Immature natural killer cell (primary cell): Measurements from ENCODE around the gene ACRV1. TPM values are rescaled to one million over a fixed set of nuclear protein-coding genes. Genes with fewer than 3 reads are reported as not detected.

Experiments
- DNase-seq, 3 donors: peaks; one replicate each; pipeline ENCODE4 v3.0.0; 2022; ENCODE audit warnings: mixed read lengths in 1 of 3
- H3K27ac Mint-ChIP-seq, 6 donors: one replicate each; pipeline ENCODE4 v1.8.0; 2020; ENCODE audit warnings: mixed read lengths in 6 of 6, mild to moderate bottlenecking in 5 of 6, inconsistent platforms in 4 of 6, moderate library complexity in 3 of 6
- H3K27me3 Mint-ChIP-seq, 3 donors: one replicate each; pipeline ENCODE4 v1.8.0; 2020 to 2021; ENCODE audit warnings: low read depth in 3 of 3, mild to moderate bottlenecking in 3 of 3, mixed read lengths in 3 of 3, moderate library complexity in 3 of 3, inconsistent platforms in 1 of 3
- H3K36me3 Mint-ChIP-seq, 3 donors: one replicate each; pipeline ENCODE4 v1.8.0; 2020; ENCODE audit warnings: mixed read lengths in 3 of 3, inconsistent platforms in 2 of 3, mild to moderate bottlenecking in 2 of 3
- H3K4me1 Mint-ChIP-seq, 2 donors: one replicate each; pipeline ENCODE4 v1.8.0; 2020; ENCODE audit warnings: inconsistent platforms in 2 of 2, mild to moderate bottlenecking in 2 of 2, mixed read lengths in 2 of 2, moderate library complexity in 1 of 2
- H3K4me3 Mint-ChIP-seq, 5 donors: one replicate each; pipeline ENCODE4 v1.8.0; 2020; ENCODE audit warnings: mild to moderate bottlenecking in 5 of 5, mixed read lengths in 5 of 5, inconsistent platforms in 3 of 5, moderate library complexity in 3 of 5
- H3K9me3 Mint-ChIP-seq, 6 donors: one replicate each; pipeline ENCODE4 v1.8.0; 2020; ENCODE audit warnings: mild to moderate bottlenecking in 6 of 6, mixed read lengths in 6 of 6, inconsistent platforms in 4 of 6, moderate library complexity in 3 of 6
- polyA plus RNA-seq, 3 donors: library from polyadenylated mRNA; unstranded; fragments of 300-500 nt; fragmentation: Illumina TruSeq; gene quantifications; one replicate each; pipeline ENCODE4 v1.2.3, GENCODE V29; 2021

ACRV1 gene
- polyA plus RNA-seq, 3 donors from 2014 or later, result not detected

GRCh38 chr11:125626288-125626950 lies 54.2 kb downstream of the ACRV1 start:
- Mint-ChIP-seq H3K4me1 (peaks cover 21 to 27% of the 10 kb centered on the region in 2 donors), H3K27me3 (peaks cover 5 to 11% (median 10%) of the 10 kb centered on the region in 3 donors), H3K36me3 (peaks cover 0 to 2% (median 2%) of the 10 kb centered on the region in 3 donors), H3K4me3 (peak overlapping the region; percentile 95 to 100 (median 97)), H3K27ac (peak overlapping the region; percentile 73 to 98 (median 96)), H3K9me3 (no peaks in the 10 kb centered on the region)
- DNase-seq, result peak; percentile 10 to 24 (median 18)

- DNase-seq, result peak; percentile 81 to 84 (median 84)
- Mint-ChIP-seq H3K27me3 (peaks cover 5 to 11% (median 10%) of the 10 kb centered on the region in 3 donors), H3K36me3 (peaks cover 0 to 9% (median 5%) of the 10 kb centered on the region in 3 donors), H3K4me1 (peaks cover 21 to 27% of the 10 kb centered on the region in 2 donors), H3K27ac (peak overlapping the region; percentile 89 to 98 (median 96)), H3K4me3 (peak overlapping the region; percentile 95 to 100 (median 97)), H3K9me3 (no peaks in the 10 kb centered on the region)
Observed at GRCh38 chr11:125625630-125626287, 54.9 kb downstream of the ACRV1 start.

- no peak for DNase-seq
- peak overlapping the region; percentile 89 to 98 (median 96) for H3K27ac Mint-ChIP-seq
- peak overlapping the region; percentile 95 to 100 (median 97) for H3K4me3 Mint-ChIP-seq
- peaks cover 0 to 14% (median 5%) of the 10 kb centered on the region in 3 donors for H3K36me3 Mint-ChIP-seq
- H3K4me1 Mint-ChIP-seq, result peaks cover 21 to 27% of the 10 kb centered on the region in 2 donors
- peaks cover 5 to 11% (median 10%) of the 10 kb centered on the region in 3 donors for H3K27me3 Mint-ChIP-seq
- no peaks in the 10 kb centered on the region for H3K9me3 Mint-ChIP-seq
Observed at GRCh38 chr11:125625225-125625629, 55.4 kb downstream of the ACRV1 start.

GRCh38 chr11:125624756-125625213 lies 55.9 kb downstream of the ACRV1 start, which contains the start of gene CHEK1:
CHEK1 (plus strand) TSS chr11:125625163; CDS start chr11:125626769, 1,606 bp downstream.
- Mint-ChIP-seq H3K4me1 (peaks cover 21 to 27% of the 10 kb centered on the region in 2 donors), H3K9me3 (no peaks in the 10 kb centered on the region), H3K4me3 (peak within 1 kb of the TSS; percentile 95 to 100 (median 97)), H3K27me3 (peaks cover 5 to 11% (median 10%) of the 10 kb centered on the region in 3 donors), H3K36me3 (peaks cover 1 to 17% (median 5%) of the 10 kb centered on the region in 3 donors), H3K27ac (peak within 1 kb of the TSS; percentile 89 to 98 (median 96))
- no peak for DNase-seq

GRCh38 chr11:125623064-125623463 lies 57.6 kb downstream of the ACRV1 start:
- H3K27me3 Mint-ChIP-seq, result peaks cover 5 to 11% (median 10%) of the 10 kb centered on the region in 3 donors
- no peak overlapping the region for H3K4me3 Mint-ChIP-seq
- DNase-seq, result no peak
- H3K9me3 Mint-ChIP-seq, result no peaks in the 10 kb centered on the region
- peaks cover 5 to 32% (median 7%) of the 10 kb centered on the region in 3 donors for H3K36me3 Mint-ChIP-seq
- peaks cover 21 to 27% of the 10 kb centered on the region in 2 donors for H3K4me1 Mint-ChIP-seq
- peak overlapping the region in 4 of 6 donors; percentile 3 to 51 (median 18) for H3K27ac Mint-ChIP-seq

GRCh38 chr11:125621995-125622394 lies 58.7 kb downstream of the ACRV1 start:
- Mint-ChIP-seq H3K4me1 (peaks cover 20 to 24% of the 10 kb centered on the region in 2 donors), H3K9me3 (no peaks in the 10 kb centered on the region), H3K27ac (peak overlapping the region in 2 of 6 donors; percentile 2 to 43), H3K27me3 (peaks cover 5 to 11% (median 10%) of the 10 kb centered on the region in 3 donors), H3K4me3 (no peak overlapping the region), H3K36me3 (peaks cover 5 to 35% (median 8%) of the 10 kb centered on the region in 3 donors)
- DNase-seq, result no peak

Other genes with a start within 250 kb of the ACRV1 start
- gene FEZ1, start 184.6 kb downstream of the ACRV1 start, polyA plus RNA-seq, result 10 to 100 TPM; 66.4 to 77.3 (median 69.9) TPM
- gene EI24, start 111.4 kb downstream of the ACRV1 start, polyA plus RNA-seq, result 10 to 100 TPM; 40.9 to 78.6 (median 57.9) TPM
- 100 to 1,000 TPM in 2 of 3 donors, 10 to 100 TPM in 1; 59.3 to 109 (median 100) TPM for gene STT3A, start 88.0 kb downstream of the ACRV1 start, polyA plus RNA-seq
- 1 to 10 TPM; 2.0 to 2.8 (median 2.4) TPM for gene CHEK1, start 55.7 kb downstream of the ACRV1 start, polyA plus RNA-seq
- not detected for gene PATE1, start 65.4 kb upstream of the ACRV1 start, polyA plus RNA-seq
- gene PATE2, start 98.0 kb upstream of the ACRV1 start, polyA plus RNA-seq, result not detected
- gene PATE3, start 107.3 kb upstream of the ACRV1 start, polyA plus RNA-seq, result not detected
- not detected for gene PATE4, start 152.5 kb upstream of the ACRV1 start, polyA plus RNA-seq
- gene HYLS1, start 206.8 kb upstream of the ACRV1 start, polyA plus RNA-seq, result 10 to 100 TPM in 1 of 3 donors, 1 to 10 TPM in 2; 6.2 to 11.5 (median 7.7) TPM
- gene PUS3, start 222.4 kb upstream of the ACRV1 start, polyA plus RNA-seq, result 10 to 100 TPM in 2 of 3 donors, 1 to 10 TPM in 1; 5.5 to 17.3 (median 10.0) TPM
- not detected for gene DDX25, start 223.7 kb upstream of the ACRV1 start, polyA plus RNA-seq